Measurements from ENCODE around the gene CARD11. TPM values are rescaled to one million over a fixed set of nuclear protein-coding genes. Genes with fewer than 3 reads are reported as not detected.

Gene CARD11
- total and polyA plus RNA-seq, 2 of the 13 experiments (the other 11 are each of a cell fraction or from before 2014, with no cell fraction given), result 0.04 TPM; not detected in 1

DNA sequence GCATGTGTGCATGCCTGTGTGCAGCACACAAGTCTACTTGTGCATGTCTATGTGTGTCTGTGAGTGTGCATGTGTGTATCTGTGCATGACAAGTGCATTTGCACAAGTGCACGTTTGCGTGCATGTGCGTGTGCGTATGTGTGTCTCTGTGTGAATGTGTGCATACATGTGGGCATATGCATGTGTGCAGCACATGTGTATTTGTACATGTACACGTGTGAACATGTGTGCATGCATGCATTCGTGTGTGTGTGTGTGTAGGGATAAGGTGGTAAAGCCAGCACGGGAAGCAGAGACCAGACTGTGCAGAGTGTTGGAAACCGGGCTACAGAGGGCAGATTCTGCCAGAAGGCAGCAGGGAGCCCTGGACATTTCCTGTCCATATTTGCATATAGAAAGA lies 163.6 kb downstream of the CARD11 start:
- Histone ChIP-seq H4K20me1 (ENCODE audit: insufficient read depth, low read length) (no peaks in the 10 kb centered on the region), H3K9ac (ENCODE audit: insufficient read depth, low read depth, low read length) (no peak overlapping the region), H3K27ac (ENCODE audit: extremely low read length, insufficient read depth, low read length) (no peak overlapping the region), H3K27me3 (ENCODE audit: control insufficient read depth in 1 of 2, insufficient read depth in 2 of 2, low read length in 2 of 2) (peaks cover 2 to 22% of the 10 kb centered on the region in 2 experiments; a peak in 3 of 5 replicates), H3K9me3 (ENCODE audit: low read length) (no peaks in the 10 kb centered on the region), H3K79me2 (ENCODE audit: insufficient read depth, low read length) (no peaks in the 10 kb centered on the region), H3K4me2 (ENCODE audit: low read depth, low read length) (no peak overlapping the region), H3K4me1 (ENCODE audit: insufficient read depth, low read length) (peaks cover 5% of the 10 kb centered on the region; the same call in 1 of the 2 replicates), H3K4me3 (replicated peaks in 1 of 3; ENCODE audit: insufficient read depth in 1 of 3, low read depth in 2 of 3, low read length in 3 of 3) (no peak overlapping the region), H3K36me3 (replicated peaks in 1 of 2; ENCODE audit: control insufficient read depth in 1 of 2, insufficient read depth in 2 of 2, low read length in 2 of 2) (no peaks in the 10 kb centered on the region), H2AFZ (ENCODE audit: low read length) (no peak overlapping the region)
- no TSS peak for BruUV-seq (replicated peaks)
- TF ChIP-seq, protein P1, sequence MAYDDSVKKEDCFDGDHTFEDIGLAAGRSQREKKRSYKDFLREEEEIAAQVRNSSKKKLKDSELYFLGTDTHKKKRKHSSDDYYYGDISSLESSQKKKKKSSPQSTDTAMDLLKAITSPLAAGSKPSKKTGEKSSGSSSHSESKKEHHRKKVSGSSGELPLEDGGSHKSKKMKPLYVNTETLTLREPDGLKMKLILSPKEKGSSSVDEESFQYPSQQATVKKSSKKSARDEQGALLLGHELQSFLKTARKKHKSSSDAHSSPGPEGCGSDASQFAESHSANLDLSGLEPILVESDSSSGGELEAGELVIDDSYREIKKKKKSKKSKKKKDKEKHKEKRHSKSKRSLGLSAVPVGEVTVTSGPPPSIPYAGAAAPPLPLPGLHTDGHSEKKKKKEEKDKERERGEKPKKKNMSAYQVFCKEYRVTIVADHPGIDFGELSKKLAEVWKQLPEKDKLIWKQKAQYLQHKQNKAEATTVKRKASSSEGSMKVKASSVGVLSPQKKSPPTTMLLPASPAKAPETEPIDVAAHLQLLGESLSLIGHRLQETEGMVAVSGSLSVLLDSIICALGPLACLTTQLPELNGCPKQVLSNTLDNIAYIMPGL (CRISPR knock-in tag; IDR thresholded peaks at IDR 0.05; ENCODE audit: borderline replicate concordance in 1 of 2, low read depth in 1 of 2), result no peak
- TF ChIP-seq, protein P2, sequence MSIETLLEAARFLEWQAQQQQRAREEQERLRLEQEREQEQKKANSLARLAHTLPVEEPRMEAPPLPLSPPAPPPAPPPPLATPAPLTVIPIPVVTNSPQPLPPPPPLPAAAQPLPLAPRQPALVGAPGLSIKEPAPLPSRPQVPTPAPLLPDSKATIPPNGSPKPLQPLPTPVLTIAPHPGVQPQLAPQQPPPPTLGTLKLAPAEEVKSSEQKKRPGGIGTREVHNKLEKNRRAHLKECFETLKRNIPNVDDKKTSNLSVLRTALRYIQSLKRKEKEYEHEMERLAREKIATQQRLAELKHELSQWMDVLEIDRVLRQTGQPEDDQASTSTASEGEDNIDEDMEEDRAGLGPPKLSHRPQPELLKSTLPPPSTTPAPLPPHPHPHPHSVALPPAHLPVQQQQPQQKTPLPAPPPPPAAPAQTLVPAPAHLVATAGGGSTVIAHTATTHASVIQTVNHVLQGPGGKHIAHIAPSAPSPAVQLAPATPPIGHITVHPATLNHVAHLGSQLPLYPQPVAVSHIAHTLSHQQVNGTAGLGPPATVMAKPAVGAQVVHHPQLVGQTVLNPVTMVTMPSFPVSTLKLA (IDR thresholded peaks at IDR 0.05), result peak; percentile 99
- TF ChIP-seq, protein P3, sequence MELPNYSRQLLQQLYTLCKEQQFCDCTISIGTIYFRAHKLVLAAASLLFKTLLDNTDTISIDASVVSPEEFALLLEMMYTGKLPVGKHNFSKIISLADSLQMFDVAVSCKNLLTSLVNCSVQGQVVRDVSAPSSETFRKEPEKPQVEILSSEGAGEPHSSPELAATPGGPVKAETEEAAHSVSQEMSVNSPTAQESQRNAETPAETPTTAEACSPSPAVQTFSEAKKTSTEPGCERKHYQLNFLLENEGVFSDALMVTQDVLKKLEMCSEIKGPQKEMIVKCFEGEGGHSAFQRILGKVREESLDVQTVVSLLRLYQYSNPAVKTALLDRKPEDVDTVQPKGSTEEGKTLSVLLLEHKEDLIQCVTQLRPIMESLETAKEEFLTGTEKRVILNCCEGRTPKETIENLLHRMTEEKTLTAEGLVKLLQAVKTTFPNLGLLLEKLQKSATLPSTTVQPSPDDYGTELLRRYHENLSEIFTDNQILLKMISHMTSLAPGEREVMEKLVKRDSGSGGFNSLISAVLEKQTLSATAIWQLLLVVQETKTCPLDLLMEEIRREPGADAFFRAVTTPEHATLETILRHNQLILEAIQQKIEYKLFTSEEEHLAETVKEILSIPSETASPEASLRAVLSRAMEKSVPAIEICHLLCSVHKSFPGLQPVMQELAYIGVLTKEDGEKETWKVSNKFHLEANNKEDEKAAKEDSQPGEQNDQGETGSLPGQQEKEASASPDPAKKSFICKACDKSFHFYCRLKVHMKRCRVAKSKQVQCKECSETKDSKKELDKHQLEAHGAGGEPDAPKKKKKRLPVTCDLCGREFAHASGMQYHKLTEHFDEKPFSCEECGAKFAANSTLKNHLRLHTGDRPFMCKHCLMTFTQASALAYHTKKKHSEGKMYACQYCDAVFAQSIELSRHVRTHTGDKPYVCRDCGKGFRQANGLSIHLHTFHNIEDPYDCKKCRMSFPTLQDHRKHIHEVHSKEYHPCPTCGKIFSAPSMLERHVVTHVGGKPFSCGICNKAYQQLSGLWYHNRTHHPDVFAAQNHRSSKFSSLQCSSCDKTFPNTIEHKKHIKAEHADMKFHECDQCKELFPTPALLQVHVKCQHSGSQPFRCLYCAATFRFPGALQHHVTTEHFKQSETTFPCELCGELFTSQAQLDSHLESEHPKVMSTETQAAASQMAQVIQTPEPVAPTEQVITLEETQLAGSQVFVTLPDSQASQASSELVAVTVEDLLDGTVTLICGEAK (IDR thresholded peaks at IDR 0.05), result no peak
- TF ChIP-seq, protein P3 (CRISPR knock-in tag; IDR thresholded peaks at IDR 0.05), result no peak
- DNase-seq (ENCODE audit: low spot score) (no peak), FAIRE-seq (no peak), ATAC-seq (no peak)
- in situ Hi-C loops (cut with HindIII; ENCODE audit: extremely low pct_ligation_motif_present, low pct_unique_long_range_greater_than_20kb), result loop anchor here (25.0 kb wide), 2 partner anchors 507 to 782 kb away; no protein-coding TSS in a partner anchor
- ChIA-PET CTCF (ENCODE audit: low intra/inter-chr PET ratio, low total read pairs) (no interaction called here), POLR2A (no interaction called here)
- 61% methylated on average over 8 of the region's 8 CpGs for WGBS (ENCODE audit: low lambda C conversion rate)
- intact Hi-C loops (cut with micrococcal nuclease; ENCODE audit: unreplicated experiment), result no loop called here
